NCI-H2196 treated with DMSO at 0.1 percent for 48 hours (cell line): ENCODE results near the gene CHST13.
"Not testable (repeated sequence)": the region's sequence is repeated elsewhere in the genome, so short reads cannot be mapped to it uniquely, and the experiment has no call there.

ENCODE experiments used
- DNase-seq: peaks from one replicate; lab custom pipeline; 2025; ENCODE audit not compliant: unreplicated experiment; lab: John Stamatoyannopoulos, UW

Gene CHST13

DNA sequence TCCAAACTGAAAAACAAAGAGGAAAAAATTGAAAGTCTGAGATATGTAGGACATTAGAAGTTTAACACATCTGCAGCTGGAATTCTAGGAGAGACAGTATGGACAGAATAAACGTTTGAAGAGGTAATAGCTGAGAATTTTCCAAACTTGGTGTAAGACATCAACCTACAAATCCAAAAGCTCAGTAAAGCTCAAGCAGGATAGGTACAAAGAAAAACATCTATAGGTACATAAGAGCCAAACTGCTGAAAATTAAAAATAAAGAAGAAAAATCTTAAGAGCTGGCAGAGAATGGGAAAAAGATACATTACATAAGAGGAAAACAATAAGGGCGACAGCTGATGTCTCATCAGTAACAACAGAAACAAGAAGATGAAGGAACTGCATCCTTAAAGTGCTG, 57.6 kb downstream of the CHST13 start:
- DNase-seq, result no peak

DNA sequence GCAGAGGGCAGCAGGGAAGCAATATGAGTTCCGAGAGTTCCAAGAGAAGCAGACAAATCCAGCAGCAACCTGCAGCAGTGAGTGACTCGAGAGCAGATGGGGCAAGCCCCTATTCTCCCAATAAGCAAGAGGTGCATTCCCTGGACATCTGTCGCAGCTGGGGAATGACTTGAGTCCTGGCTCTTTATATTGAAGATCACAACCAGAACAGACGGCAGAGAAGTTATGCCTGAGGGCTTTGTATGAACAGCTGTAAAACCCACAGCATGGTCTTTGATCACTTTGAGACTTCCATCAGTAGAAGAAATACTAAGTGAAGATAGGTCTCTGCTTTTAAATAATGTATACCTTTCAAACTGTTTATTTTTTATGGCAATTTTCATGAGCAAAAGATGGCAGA, 58.4 kb downstream of the CHST13 start:
- no peak for DNase-seq

DNA sequence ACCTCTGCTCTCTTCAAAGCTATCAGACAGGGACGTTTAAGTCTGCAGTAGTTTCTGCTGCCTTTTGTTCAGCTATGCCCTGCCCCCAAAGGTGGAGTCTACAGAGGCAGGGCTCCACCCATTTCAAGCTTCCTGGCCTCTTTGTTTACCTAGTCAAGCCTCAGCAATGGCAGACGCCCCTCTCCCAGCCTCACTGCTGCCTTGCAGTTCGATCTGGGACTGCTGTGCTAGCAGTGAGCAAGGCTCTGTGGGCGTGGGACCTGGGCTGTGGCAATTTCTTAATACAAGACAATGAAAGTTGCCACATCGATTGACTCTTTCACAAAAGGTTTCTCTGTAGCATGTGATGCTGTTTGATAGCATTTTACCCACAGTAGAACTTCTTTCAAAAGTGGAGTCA, 67.6 kb downstream of the CHST13 start:
- DNase-seq, result not testable (repeated sequence)
